K562 (cell line): ENCODE measurements around the gene ANO10.

Experiments used
- CBFB ChIP-seq: sonication (generic); formaldehyde crosslinking; IDR thresholded peaks from 2 replicates; pipeline ENCODE4 v1.4.0; 2020; ENCODE audit warnings: mild to moderate bottlenecking, missing genetic modification reagents
- CTBP1 ChIP-seq: fragments of 450-650 bp; IDR thresholded peaks from 2 replicates; pipeline ENCODE4 v1.6.1; 2016; ENCODE audit warnings: borderline replicate concordance
- ELK1 ChIP-seq: sonication (generic); formaldehyde crosslinking; IDR thresholded peaks from 2 replicates; pipeline ENCODE4 v1.8.1; 2022; ENCODE audit warnings: missing genetic modification reagents
- HNRNPUL1 ChIP-seq: fragments of 200-400 bp; formaldehyde crosslinking; IDR thresholded peaks from 2 replicates; pipeline ENCODE4 v1.6.1; 2017; ENCODE audit warnings: low read length
- MCM5 ChIP-seq: fragments of 450-650 bp; IDR thresholded peaks from 2 replicates; pipeline ENCODE4 v1.6.1; 2016; ENCODE audit warnings: low read depth
- POLR2A ChIP-seq: fragments of 450-650 bp; conservative IDR thresholded peaks from 2 replicates; pipeline ENCODE4 v1.6.1; 2016
- SMC3 ChIP-seq: conservative IDR thresholded peaks from 2 replicates; pipeline ENCODE4 v1.6.1; 2011; ENCODE audit warnings: low read depth, low read length, improper control_type of control experiment; ENCODE audit not compliant: insufficient read depth
- TF ChIP-seq, protein P1 (sequence below), 3 experiments: IDR thresholded peaks in 2 of 3; conservative IDR thresholded peaks in 1 of 3; 2 replicates each; pipeline ENCODE4 v1.5.1; 2011 to 2012; ENCODE audit warnings: low read length in 3 of 3, mild to moderate bottlenecking in 3 of 3, control low read depth in 2 of 3, improper control_type of control experiment in 1 of 3, inconsistent platforms in 1 of 3, low read depth in 1 of 3, mixed read lengths in 1 of 3, moderate library complexity in 1 of 3; ENCODE audit not compliant: insufficient read depth in 2 of 3

DNA sequence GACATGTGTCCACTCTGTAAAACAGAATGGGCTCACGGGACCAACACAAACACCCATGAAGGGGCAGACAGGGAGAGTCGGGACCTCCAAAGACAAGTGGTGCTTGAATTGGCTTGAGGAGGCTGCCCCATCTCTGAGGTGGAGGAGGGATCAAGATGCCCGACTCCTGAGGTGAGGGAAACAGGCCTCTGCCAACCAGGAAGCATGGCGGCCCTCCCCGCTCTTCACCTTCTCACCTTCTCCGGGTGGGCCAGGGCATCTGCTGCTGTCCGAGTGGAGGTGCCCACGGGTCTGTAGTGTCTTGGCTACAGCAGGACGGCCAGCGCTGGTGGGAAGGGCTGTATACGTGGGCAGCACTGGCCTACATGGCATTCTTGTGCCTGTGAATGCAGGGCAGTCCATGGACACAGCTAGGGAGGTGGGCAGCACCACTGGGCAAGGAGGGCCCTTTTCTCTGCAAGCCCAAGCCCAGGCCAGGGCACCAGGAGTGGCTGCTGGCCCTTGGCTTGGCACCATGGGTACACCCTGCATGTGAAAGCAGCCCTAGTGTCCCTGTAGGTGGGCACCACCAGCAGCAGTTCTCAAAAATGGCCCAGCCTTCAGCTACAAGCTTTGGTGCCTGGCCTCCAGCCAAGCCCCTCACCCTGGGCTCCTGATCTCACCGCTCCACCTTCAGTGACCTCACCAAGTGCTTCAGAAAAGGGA is 256.1 kb downstream of the ANO10 start:
- TF ChIP-seq HNRNPUL1 (no peak), SMC3 (no peak), MCM5 (no peak), POLR2A (no peak), ELK1 (CRISPR knock-in tag) (no peak), CTBP1 (no peak), CBFB (CRISPR knock-in tag) (no peak)
- TF ChIP-seq, protein P1, sequence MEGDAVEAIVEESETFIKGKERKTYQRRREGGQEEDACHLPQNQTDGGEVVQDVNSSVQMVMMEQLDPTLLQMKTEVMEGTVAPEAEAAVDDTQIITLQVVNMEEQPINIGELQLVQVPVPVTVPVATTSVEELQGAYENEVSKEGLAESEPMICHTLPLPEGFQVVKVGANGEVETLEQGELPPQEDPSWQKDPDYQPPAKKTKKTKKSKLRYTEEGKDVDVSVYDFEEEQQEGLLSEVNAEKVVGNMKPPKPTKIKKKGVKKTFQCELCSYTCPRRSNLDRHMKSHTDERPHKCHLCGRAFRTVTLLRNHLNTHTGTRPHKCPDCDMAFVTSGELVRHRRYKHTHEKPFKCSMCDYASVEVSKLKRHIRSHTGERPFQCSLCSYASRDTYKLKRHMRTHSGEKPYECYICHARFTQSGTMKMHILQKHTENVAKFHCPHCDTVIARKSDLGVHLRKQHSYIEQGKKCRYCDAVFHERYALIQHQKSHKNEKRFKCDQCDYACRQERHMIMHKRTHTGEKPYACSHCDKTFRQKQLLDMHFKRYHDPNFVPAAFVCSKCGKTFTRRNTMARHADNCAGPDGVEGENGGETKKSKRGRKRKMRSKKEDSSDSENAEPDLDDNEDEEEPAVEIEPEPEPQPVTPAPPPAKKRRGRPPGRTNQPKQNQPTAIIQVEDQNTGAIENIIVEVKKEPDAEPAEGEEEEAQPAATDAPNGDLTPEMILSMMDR (IDR thresholded peaks at IDR 0.05 in 2 of 3, conservative IDR thresholded peaks at IDR 0.05 in 1 of 3; ENCODE audit: insufficient read depth in 2 of 3, low read depth in 1 of 3, low read length in 3 of 3) = no peak
